GM21717 (cell line): ENCODE data around the gene ULK1.

Experiments used
- ATAC-seq: cut with Tn5 transposase; IDR thresholded peaks from one replicate; pipeline ENCODE4 v1.9.1; 2021; ENCODE audit warnings: mild to moderate bottlenecking, moderate library complexity; ENCODE audit not compliant: unreplicated experiment

The ULK1 gene

GRCh38 chr12:131894313-131894860 is at the start of gene ULK1:
ULK1 (plus strand) TSS chr12:131894622; CDS start chr12:131895002, 380 bp downstream.
- peak; percentile 79 for ATAC-seq

GRCh38 chr12:131844656-131845055 is 49.8 kb upstream of the ULK1 start:
- ATAC-seq: no peak

GRCh38 chr12:131845121-131845520 is 49.3 kb upstream of the ULK1 start:
- ATAC-seq: no peak

- no peak for ATAC-seq
Observed at GRCh38 chr12:131847456-131847855, 47.0 kb upstream of the ULK1 start.

- ATAC-seq: no peak
Observed at GRCh38 chr12:131848753-131849152, 45.7 kb upstream of the ULK1 start.

- ATAC-seq: no peak
Observed at GRCh38 chr12:131849700-131850553, 44.5 kb upstream of the ULK1 start.

- no peak for ATAC-seq
Observed at GRCh38 chr12:131850856-131851559, 43.4 kb upstream of the ULK1 start.

GRCh38 chr12:131851741-131852550 is 42.5 kb upstream of the ULK1 start:
- no peak for ATAC-seq

GRCh38 chr12:131852551-131853299 is 41.7 kb upstream of the ULK1 start:
- no peak for ATAC-seq

GRCh38 chr12:131853832-131854797 is 40.3 kb upstream of the ULK1 start:
- no peak for ATAC-seq

GRCh38 chr12:131854861-131855476 is 39.5 kb upstream of the ULK1 start:
- ATAC-seq: no peak

- no peak for ATAC-seq
Observed at GRCh38 chr12:131855521-131856142, 38.8 kb upstream of the ULK1 start.

GRCh38 chr12:131856366-131857097 is 37.9 kb upstream of the ULK1 start:
- ATAC-seq: no peak

GRCh38 chr12:131857908-131858850 is 36.2 kb upstream of the ULK1 start:
- no peak for ATAC-seq

- ATAC-seq: no peak
Observed at GRCh38 chr12:131860472-131861260, 33.8 kb upstream of the ULK1 start.
